GM19438 (cell line): Measurements from ENCODE around the gene BAHD1.

Source experiments
- ATAC-seq: cut with Tn5 transposase; IDR thresholded peaks from one replicate; pipeline ENCODE4 v1.9.1; 2021; ENCODE audit warnings: low read depth; ENCODE audit not compliant: unreplicated experiment

The BAHD1 gene

DNA sequence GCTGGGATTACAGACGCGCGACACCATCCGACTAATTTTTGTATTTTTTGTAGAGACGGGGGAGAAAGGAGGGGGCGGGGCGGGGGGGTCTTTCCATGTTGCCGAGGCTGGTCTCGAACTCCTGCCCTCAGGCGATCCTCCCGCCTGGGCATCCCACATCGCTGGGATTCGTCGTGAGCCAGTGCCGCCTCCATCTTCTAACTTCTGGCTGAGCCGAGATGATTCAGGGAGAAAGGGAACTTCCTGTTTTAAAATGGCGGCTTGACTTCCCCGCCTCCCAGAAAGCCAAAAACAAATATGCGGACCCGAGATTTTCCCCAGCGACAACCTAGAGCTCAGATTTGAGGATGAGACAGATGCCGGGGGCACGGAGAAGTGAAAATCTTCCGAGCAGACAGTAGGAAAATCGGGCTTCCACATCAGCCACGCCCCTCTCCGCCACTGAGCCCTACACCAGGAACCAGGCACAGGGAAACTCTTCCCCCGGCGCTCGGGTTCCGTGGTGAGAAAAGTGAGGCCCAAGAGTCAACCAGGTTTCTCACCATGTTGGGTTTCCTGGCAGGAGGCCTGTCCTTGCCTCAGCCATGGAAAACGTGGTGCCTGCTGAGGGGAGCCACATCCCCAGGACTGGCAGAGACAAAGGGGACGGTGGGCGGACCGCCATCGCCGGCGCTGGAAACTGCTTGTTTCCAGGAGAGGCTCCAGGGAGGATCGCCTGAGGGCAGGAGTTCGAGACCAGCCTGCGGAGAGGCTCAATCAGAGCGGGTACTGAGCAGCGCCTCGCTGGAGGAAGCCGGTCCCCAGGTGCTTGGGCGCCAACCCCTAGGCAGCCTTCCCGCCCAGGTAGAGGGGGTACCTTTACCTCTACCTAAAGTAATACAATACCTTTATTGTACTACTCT is 48.8 kb downstream of the BAHD1 start:
- ATAC-seq = no peak

DNA sequence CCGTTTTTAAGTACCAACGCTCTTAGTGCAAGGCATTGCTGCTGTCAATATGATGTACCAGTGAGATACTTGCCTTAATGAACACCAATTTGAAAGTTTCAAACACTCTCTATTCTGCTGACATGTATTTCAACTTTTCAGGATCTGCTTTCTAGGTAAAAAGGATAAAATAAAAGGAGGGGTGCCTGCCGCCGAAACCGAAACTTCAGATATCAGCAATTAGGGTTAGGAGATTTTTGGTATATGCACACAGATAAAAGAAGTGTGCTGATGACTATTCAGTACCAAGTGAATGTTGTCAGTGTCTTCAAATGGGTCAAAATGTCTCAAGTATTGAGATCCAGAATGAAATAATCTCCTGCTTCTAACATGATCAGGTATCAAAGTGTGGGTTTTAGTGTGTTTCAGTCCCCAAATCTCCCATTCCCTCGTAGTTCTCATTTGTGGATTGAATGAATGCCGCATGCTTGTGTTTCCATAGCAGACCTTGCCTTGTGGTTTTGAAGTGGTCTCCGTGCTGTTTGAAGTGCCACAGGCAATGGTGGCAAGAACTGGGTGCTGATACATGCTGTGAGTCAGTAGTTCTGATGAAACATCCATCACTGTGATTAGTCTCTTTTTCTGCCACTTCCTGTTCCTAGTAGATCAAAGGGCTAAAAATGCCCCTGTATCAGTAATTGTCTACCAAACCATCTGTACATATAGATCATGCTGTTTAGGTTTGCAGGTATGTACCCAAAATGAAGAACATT is 52.5 kb downstream of the BAHD1 start:
- ATAC-seq = no peak

DNA sequence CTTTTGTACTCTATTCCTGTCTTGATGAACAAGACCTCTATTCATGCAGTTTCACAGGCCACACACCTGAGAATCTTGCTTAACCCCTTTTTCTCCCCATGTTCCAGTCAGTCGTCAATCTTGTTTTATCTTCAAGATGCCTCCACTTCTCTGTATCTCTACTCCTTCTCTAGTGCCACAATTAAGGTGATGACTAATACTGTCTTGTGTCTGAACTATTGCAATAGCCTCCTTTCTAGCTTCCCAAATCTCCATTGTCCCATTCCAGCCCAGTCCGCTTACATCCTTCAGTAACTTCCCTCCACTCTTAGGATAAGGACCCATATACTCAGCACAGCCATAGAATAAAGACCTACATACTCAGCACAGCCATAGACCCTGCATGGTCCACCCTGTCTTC is 54.8 kb downstream of the BAHD1 start:
- no peak for ATAC-seq

DNA sequence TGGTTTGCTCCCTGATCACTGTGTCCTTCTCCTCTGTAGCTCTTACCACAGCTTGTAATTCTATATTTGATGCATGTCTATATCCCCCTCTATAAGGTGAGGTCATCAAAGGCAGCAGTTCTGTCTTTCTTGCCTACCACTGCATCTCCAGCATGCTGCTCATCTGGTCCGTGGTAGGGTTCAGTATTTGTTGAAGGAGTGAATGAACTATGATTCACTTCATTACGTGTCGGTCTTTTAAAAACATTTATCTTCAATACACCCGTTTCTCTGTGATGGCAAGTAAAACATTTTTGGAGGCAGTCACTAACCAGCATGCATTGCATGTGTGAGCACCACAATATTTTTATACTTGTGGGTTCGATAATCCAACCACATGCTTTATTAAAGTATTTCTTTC is 57.7 kb downstream of the BAHD1 start:
- ATAC-seq = no peak

DNA sequence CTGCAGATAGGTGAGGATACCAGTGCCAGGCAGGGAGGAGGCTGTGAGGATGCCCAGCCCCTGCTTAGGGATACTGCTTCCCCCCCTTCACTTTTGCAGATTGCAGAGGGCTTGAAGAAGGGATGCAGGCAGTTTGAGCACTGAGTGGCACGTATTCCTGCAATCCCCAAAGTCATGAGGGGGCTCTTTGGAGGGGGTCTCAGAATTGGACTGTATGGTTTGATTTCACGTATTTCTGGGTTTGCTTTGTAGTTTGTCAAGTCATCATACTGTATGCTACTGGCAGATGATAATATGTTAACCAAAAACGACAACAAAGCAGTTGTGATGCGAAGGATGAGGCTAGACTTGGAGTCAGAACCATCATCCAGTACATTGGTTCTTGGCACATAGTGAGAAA is 58.1 kb downstream of the BAHD1 start:
- ATAC-seq = no peak

DNA sequence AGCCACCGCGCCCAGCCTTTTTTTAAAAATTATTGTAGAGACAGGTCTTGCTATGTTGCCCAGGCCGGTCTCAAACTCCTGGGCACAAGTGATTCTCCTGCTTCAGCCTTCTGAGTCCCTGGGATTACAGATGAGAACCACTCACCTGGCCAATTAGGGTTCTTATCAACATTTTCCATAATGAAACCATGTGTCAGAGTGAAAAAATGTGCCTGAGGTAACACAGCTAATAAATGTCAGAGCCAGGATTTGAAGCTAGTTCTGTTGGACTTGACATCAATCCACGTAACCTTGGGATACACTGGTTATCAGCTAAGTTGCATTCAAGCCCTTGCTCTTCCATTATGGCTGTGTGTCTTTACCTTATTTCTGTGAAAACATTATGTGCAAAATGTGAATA is 59.2 kb downstream of the BAHD1 start:
- no peak for ATAC-seq

DNA sequence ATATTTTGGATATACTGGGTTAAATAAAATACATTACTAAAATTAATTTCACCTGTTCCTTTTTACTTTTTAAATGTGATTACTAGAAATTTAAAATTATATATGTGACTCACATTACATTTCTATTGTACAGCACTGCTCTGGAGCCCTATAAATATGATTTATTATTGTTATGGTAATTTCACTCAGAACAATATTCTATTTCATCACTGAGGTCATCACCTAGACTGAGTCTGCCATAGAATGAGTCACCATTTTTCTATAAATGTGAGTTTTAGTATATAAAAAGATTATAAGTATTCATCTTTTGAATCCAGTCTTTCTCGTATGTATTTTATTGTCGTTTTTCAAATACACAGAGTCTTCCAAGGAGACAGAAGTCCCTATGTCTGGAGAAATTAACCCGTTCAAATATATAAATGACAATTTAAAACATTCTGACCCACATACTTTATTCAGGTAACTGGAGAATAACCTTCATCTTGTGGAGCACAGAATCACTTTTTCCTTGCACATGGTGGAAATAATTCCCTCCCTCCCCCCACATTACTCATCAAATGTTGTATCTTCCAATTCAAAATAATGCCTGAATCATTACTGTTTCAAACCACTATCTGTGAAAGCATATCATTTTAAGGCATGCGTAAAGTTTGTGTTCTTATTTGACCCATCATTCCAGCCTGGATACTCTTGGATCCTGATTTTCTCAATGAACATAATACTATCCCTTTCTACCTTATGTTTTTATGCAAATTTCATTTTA is 60.0 kb downstream of the BAHD1 start:
- no peak for ATAC-seq

DNA sequence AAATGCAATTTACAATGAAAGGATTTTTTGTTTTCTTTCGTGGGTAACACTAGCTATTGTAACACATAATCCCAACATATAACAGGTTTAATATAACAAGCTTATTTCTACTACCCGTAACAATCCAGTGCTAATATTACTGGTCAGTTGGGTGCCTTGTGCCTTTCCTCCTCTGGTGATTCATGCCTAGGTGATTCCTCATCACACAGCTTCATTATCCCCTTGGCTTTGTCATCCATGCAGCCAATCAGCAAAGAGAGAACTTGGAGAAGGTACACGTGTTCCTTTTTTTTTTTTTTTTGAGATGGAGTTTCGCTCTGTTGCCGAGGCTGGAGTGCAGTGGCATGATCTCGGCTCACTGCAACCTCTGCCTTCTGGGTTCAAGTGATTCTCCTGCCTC is 60.7 kb downstream of the BAHD1 start:
- ATAC-seq = no peak

DNA sequence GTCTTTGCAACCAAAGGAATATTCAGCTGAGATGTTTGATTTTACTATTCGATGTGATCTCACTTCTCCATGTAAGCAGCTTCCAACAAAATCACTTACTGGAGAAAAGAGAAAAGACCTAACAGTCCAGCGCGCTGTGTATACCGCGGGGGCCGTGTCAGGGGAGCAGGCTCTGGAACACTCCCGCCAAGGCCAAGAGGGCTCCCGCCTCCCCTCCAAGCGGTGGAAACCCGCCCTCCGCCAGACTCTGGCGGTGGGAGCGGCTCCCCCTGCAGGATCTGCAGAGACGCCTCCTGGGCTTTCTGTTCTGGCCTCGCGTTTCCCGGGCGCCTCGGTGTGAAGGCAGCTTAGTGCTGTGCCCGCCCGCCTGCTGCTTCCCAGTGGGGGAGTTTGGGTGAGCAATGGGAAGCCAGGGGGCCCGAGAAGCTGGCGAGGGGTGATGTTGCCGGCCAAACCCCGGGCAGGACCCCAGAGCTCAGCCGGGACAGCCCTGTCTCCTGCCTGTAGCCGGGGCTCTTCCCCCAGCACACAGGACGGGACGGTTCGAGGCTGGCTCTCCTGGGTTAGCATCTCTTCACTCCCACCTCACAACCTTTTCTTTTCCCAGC is 66.3 kb downstream of the BAHD1 start:
- no peak for ATAC-seq

DNA sequence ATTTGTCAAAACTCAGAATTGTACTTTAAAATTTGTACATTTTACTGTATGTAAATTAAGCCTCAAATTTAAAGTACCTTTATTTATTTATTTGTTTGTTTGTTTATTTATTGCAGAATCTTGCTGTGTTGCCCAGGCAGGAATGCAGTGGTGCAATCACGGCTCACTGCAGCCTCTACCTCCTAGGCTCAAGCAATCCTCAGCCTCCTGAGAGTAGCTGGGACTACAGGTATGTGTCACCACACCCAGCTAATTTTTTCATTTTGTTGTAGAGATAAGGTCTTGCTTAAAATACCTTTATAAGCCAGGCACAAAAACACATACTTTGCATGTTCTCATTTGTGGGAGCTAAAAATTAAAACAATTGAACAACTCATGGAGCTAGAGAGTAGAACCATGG is 67.5 kb downstream of the BAHD1 start:
- no peak for ATAC-seq

DNA sequence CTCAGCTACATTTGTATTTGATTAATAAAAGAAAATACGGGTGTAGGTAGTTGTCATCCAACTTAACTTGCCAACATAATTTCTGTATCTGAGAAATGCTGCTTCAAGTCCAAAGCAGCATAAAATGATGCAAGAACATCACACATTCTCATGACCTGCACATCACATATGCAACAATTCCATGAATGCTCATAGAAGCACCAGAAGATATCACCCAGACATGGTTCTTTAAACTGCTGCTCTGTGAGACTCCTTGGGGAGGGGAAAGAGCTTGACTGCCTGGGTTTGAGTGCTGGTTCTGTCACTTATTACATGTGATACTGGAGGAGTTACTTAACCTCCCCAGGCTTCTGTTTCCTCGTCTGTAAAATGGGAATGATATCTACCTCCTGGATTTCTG is 69.4 kb downstream of the BAHD1 start:
- no peak for ATAC-seq

DNA sequence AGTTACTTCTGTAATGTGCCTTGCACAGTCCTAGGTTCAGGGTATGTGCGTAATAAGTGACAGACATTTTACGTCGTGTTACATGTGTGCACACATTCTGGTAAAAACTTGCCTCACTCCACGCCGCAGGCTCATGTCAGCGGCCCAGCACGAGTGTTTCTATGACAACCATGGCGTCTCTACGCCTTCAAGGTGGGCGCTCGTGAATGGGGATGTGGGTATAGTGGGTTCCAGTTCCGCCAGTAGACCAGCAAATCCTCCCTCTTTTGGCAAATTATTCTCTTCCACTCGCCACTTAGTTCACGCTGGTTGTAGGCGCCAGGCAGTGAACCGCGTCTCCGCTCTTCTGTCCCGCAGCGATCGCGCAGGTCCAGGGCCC is 70.3 kb downstream of the BAHD1 start:
- peak; percentile 67 for ATAC-seq

DNA sequence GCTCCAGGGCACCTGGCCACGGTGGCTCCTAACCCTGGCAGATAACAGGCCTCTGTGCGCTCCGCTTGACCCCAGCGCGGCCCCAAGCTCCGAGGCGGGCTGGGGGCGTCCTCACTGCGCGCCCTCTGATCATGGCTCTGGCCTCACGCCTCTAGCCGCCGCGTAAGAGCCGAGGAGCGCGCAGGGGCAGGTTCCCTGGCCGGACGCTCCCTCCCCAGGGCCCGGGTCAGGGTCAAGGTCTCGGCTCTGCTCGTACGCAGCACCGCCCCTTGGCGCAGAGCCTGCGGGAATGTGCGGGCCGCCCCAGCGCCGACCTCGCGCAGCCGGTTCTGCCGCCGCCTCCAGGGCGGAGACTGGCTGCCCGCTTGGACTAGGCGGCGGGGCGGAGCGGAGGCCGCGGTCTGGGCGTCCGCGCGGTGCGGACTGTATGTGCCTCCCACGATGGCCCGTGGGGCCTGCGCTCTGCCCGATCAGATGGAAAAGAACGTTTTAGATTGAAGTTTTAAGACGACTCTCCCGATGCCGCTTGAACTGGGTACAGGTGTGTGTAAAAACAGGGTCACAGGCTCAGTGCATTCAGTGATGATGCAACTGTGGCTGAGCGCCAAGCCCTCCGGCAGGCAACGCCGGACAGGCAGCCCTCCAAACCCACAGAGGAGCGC is 70.8 kb downstream of the BAHD1 start:
- peak; percentile 53 for ATAC-seq

DNA sequence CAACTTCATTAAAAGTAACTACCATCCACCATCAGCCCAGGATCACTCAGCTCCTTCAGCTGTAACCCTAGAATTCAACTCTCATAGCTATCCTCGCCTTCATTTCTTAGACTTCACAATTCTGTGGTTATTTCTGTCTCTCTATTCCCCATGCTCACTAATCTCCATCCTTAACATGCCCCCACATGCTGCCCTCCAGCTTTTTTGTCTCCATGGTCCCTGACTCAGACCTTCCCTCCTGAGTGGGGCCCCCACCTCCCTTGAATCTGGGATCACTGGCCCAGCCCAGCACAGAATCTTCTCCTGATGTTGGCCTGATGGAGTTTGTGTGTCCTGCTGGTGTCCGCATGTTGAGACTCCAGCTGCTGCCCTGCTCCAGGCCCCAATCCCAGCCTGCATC is 71.7 kb downstream of the BAHD1 start:
- no peak for ATAC-seq

DNA sequence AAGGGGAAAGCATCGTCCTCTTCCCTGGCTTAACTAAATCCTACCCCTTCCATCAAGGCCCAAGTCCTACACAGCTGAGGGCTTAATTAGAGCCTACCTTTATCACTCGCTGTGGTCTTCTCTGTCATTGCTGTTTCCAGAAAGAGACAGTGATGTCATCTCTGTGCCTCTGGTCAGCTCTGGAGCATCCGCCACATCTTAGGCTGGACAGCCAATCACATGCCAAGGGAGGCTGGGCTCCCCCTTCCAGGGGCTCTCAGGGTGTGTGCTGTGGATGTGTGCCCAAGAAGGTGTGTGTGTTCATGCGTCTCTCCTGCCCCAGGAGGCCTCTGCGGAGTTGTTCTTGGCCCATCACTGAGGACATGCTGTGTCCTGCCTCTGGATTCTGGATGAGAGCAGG is 72.9 kb downstream of the BAHD1 start:
- no peak for ATAC-seq

DNA sequence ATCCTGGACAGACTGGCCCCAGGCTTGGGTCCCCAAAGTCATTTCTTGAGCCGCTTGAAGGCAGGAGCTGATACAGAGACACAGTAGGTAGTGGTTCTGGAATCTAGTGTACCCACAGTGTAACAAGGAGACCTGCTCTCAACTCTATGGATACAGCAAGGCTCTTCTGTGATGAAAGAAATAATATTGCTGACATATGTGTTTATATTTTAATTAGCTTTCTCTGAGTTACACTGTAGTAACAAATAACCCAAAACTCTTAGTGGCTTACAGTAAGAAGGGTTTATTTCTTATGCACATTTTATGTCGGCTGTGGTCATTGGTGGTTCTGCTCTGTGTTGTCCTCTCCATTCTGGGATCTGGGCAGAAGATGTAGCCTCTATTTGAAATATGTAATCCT is 75.6 kb downstream of the BAHD1 start:
- ATAC-seq = no peak
